HG02885 (cell line): ENCODE data around the gene SLC1A6.
"Not testable (repeated sequence)": the region's sequence is repeated elsewhere in the genome, so short reads cannot be mapped to it uniquely, and the experiment has no call there.

ENCODE experiments used
- ATAC-seq: cut with Tn5 transposase; IDR thresholded peaks from one replicate; pipeline ENCODE4 v1.9.1; 2021; ENCODE audit warnings: mild to moderate bottlenecking; ENCODE audit not compliant: unreplicated experiment, poor library complexity

Gene SLC1A6

DNA sequence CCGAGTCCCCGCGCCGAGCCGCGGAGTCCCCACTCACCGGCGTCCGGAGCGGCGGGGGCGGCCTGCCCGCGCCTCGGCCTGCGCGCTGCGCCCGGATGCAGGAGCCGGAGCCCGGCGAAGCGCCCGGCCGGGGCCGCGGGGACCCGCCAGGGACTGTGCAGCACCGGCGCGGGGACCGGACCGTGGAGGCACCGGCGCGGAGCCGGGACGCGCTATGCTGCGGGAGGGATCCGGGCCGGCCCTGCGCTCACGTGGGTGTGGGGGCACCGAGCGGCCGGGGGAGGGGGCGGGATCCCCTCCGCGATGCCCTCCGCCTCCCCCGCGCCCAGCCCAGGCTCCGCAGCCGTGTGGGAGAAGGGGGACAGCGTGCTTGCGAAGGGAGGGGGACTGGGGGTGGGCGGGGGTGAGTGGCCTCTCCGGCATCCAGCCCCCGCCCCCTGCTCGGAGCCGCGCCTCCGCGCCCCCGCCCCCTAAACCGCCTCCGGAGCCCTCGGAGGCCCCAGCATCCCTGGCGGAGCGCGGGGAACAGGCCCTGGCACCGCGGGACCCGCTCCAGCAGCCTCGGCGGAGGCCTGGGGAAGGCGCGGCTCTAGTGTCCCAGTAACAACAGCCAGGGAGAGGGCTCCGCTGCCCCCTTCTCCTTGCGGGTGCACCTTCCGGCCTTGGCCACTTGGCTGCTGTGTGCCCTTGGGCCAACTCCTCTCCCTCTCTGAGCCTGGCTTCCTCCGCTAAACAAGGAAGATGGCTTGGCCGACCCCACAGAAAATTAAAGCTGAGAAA lies at the start of gene SLC1A6:
TSS of gene SLC1A6 (minus strand) at position 389 of the 780 bp plus-strand sequence. CDS start 6,954 bp downstream, outside the sequence.
- ATAC-seq = no peak

DNA sequence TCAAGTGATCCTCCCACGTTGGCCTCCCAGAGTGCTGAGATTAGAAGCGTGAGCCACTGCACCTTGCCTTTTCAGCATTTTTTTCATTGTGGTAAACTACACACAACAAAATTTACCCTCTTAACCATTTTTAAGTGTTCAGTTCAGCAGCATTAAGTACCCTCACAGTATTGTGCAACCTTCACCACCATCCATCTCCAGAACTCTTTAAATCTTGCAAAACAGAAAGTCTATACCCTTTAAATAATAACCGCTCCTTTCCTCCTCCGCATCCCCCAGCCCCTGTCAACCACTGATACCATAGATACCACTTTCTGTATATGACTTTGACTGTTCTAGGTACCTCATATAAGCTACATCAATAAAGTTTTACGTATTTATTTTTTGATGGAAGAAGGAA lies 48.8 kb upstream of the SLC1A6 start:
- ATAC-seq = no peak

DNA sequence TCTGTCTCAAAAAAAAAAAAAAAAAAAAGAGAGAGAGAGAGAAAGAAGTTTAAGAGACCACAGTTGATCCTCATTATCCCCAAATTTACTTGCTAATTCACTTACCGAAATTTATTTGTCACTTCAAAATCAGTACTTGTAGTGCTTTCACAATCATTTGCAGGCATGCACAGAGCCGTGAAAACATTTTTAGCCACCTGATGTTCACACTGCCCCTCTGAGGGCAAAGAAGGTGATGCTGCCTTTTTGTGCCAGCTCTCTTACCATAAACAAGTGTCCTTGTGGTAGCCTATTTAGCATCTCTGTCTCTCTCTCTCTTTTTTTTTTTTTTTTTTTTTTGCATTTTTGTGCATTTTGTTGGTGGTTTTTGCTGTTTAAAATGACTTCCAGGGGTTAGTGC lies 45.6 kb upstream of the SLC1A6 start:
- no peak for ATAC-seq

DNA sequence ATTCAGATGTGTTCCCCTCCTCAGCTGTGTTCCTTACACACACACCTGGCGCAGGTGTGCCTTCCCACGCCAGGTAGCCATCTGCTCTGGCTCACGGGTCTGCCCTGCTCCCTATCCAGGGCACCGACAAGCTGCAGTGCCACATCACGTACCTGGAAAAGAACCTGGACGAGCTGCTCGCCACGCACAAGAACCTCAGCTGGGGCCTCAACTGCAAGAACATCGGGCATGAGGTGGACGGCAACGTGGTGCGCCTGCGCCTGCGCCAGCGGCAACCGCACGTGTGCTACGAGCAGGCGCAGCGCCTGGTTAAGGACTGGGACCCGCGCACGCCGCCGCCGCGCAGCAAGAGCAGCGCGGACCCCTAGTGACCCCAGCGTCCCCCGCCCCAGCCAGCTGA lies 43.1 kb upstream of the SLC1A6 start:
- ATAC-seq = no peak

DNA sequence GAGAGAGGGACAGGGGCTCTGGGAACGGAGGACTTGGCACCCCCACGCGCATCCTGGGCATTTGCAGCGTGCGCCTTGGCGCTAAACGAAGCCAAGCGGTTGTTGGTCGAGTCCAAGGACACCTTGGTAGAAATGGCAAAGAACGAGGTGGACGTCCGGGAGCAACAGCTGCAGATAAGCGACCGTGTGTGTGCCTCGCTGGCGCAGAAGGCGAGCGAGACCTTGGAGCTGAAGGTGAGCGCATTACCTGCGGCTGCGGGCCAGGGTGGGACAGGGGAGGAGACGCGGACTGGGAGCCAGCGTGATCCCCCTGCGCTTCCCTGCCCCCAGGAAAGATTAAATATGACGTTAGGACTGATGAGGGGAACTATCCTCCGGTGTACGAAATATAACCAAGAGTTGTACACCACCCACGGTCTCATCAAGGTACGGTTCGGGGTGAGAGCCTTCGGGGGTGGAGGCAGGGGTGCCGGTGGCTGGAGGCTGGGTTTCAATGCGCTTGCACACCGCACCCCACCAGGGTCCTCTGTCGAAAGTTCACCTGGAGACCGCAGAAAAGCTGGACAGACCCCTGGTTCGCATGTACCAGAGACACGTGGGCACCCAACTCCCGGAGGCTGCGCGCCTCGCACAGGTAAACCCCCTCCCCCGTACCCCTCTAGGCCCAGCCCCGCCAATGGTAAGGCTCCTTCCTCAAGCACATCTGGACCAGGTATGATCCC lies 41.8 kb upstream of the SLC1A6 start:
- ATAC-seq = no peak

DNA sequence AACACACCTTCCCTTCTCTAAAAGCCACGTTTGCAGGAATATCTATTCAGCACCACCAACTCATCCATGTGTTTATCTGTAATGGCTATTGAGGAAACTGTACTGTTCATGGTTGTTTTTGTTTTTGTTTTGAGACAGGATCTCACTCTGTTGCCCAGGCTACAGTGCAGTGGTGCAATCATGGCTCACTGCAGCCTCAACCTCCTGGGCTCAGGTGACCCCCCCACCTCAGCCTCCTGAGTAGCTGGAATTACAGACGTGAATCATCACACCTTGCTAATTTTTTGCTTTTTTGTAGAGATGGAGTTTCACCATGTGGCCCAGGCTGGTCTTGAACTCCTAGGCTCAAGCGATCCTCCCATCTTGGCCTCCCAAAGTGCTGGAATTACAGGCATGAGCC lies 39.2 kb upstream of the SLC1A6 start:
- not testable (repeated sequence) for ATAC-seq

DNA sequence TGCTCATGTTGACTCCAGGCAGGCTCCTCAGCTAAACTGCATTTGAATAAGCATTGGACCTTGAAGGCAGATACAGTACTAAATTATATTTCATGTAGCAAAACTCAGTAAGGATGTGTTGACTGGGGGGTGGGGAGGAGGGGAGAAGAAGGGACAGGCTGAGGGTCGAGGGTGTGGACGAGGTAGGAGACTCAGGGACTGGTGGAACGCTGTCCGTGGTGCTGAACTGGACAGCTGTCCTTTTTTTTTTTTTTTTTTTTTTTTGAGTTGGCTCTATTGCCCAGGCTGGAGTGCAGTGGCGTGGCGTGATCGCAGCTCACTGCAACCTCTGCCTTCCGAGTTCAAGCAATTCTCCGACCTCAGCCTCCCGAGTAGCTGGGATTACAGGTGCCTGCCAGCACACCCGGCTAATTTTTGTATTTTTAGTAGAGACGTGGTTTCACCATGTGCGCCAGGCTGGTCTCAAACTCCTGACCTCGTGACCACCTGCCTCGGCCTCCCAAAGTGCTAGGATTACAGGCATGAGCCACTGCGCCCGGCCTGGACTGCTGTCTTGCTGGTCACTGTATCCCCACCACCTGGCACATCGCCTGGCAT lies 36.4 kb upstream of the SLC1A6 start:
- ATAC-seq = no peak

DNA sequence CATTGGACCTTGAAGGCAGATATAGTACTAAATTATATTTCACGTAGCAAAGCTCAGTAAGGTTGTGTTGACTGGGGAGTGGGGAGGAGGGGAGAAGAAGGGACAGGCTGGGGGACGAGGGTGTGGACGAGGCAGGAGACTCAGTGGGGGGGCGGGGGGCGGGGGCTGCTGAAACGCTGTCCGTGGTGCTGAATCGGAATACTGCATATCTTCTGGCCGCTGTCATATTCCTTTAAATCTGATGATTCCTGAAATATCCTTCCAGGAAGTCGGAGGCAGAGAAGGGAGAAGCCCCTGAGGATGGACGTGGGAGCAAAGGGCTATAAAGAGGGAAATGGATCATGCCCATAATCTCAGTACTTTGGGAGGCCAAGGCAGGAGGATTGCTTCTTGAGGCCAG lies 34.9 kb upstream of the SLC1A6 start:
- ATAC-seq = no peak

DNA sequence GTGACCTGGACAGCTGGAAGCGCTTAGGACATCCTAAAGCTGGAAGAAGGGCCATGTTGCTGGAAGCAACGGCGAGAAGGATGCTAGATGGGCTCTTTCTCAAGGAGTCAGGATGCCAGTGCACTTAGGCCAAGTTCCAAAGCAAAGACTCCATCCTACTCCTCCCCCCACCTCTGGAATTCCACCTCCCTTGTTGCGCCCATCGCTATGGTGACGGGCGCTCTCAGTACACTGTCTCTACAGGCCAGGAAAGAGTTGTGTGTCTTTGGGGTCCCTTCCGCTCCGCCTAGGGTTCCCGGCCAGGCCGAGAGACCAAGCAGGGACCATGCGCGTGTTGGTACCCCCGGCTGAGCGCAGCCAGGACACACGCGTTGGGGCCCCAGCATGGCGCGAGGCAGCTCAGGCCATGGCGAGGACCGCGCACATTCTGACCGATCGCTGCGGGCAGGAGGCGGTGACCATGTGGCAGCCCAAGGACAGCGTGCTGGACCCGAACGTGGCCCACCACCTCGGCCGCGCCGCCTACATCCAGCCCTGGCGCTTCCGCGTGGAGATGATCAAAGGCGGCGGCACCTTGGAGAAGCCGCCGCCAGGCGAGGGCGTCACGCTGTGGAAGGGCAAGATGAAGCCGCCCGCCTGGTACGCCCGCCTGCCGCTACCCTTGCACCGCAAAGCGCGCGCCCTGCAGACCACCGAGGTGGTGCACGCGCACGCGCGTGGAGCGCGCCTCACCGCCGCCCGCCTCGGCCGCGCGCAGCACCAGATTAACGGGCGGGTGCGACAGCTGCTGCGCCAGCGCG lies 31.0 kb upstream of the SLC1A6 start:
- ATAC-seq = no peak

DNA sequence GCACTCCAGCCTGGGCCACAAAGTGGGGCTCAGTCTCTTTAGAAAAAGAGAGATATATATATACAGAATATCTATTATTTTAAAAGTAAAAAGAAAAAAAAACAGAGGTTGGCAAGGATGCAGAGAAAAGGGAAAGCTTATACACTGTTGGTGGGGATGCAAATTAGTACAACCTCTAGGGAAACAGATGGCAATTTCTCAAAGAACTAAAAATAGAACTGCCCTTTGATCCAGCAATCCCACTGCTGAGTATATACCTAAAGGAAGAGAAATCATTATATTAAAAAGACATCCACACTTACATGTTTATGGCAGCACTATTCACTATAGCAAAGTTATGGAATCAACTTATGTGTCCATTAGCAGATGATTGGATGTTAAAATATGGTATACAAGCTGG lies 28.6 kb upstream of the SLC1A6 start:
- ATAC-seq = no peak

DNA sequence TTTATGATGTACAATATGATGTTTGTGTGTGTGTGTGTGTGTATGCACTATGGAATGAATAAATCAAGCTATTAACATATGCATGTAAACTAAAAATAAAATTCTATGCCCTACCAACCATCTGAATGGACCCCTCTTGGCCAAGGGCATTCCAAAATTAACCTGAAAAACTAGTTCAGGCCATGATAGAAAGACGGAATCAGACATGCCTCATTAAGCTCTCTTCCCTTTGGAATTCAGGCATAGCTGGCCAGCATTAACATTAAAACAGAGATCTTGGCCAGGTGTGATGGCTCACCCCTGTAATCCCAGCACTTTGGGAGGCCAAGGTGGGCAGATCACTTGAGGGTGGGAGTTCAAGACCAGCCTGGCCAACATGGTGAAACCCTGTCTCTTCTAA lies 18.3 kb upstream of the SLC1A6 start:
- no peak for ATAC-seq

DNA sequence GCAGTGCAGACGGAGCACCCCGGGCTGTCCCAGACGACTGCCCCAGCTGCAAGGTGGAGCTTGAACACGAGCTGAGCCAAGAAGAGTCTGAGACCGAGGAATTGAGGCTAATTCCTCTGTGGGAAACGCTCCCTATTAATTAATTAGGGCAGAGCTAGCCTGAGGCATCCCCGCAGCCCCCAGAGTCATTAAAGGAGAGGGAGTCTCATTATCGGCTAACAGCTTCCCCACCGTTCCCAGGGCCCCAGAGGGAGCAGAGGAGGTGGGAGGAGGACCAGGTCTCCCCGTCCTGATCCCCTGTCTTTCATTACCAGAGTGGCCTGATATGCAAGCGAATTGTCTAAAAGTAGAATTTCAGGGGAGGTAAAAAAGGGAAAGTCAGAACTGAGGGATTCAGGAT lies 13.1 kb upstream of the SLC1A6 start:
- no peak for ATAC-seq

DNA sequence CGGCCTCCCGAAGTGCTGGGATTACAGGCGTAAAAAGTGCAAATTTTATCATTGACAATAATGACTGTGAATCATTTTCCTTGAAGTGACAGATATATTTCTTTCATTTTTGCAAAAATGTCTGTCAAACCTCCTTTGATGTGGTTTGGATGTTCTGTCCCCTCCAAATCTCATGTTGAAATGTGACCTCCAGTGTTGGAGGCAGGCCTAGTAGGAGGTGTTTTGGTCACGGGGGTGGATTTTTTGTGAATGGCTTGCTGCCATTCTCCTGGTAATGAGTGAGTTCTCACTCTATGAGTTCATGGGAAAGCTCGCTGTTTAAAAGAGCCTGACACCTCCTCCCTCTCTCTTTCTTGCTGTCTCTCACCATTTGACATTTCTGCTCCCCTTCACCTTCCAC lies 5.5 kb upstream of the SLC1A6 start:
- ATAC-seq = no peak

DNA sequence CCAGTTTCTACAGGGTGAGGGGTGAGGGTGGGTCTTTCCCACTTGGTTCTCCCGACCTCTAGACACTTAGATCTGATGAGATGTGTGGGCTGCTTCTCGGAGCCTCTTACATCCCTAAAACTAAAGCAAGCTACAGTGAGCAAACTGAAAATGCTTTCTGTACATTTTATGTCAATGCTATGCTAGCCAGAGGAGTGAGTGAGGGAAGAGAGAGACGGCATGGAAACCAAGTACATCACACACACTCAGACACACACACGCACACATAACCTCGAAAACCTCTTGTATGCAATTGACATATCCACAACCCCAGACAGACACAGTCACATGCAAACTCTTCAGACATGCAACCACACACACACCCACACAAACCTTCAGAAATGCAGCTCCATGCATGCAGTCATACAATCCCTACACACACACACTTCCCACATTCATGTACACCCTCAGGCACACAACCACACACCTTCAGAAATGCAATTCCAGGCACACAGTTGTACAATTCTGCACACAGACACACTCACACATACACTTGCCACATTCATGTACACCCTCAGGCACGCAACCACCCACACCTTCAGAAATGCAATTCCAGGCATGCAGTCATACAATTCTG lies 1.4 kb downstream of the SLC1A6 start:
- no peak for ATAC-seq

DNA sequence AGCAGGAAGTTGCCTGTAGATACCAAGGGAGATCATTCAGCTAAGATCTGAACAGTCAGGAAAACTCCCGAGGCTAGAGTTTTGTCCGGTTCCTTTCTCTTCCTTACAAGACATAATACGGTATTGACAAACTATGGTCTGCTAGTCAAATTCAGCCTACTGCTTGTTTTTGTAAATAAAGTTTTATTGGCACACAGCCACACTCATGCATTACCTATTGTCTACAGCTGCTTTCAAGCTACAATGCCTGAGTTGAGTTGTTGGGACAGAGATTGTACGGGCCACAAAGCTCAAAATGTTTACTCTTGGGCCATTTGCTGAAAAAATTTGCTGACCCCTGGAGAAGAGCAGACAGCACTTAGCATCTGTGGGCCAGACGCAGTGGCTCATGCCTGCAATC lies 2.5 kb downstream of the SLC1A6 start:
- no peak for ATAC-seq

DNA sequence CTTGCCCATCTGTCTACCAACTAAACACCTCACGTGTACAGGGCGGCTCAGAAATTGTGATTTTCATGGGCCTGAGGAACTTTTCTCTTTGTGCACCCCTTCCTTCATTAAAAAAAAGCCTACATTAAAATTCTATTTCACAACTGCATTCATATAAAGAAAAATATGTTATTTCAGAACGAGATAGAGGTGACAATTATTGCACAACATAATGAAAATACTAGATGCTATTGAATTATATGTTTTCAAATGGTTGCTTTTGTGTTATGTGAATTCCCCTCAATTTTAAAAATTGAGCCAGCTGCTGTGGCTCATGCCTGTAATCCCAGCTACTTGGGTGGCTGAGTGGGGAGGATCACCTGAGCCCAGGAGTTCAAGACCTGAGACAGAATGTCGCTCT lies 5.2 kb downstream of the SLC1A6 start:
- no peak for ATAC-seq

DNA sequence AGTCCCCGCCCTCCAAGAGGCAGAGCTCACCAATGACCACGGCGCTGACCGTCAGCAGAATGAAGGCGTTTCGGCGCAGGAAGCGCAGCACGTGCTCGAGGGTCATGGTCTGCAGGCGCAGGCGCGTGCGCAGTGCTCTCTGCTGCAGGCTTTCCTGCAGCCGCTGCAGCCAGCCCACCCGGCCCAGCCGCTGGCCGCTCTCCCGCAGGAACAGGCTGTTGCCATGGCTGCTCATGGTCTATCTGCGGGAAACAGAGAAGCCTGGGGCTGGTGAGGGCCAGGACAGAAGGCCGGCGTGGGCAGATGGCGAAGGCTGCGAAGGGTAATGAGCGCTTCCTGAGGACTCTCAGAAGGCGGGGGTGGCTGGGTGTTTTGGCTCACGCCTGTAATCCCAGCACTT lies 7.0 kb downstream of the SLC1A6 start:
- no peak for ATAC-seq

DNA sequence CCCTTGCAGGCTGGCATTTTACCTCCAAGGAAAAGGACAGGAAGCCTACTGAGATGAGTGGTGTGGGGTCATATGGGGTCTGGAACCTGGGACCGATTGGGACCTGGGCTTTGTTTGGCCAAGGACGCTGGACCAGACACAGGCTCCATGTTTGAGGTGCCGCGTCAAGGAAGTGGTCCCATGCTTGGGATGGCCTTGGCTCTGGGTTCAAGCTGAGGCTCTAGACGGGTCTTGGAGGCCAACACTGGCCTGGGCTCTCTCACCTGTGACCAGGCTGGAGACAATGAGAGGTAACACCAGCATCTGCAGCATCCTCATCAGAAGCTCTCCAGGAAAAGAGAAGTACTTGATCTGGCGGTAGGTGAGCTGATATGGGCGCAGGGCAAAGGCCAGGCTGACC lies 8.2 kb downstream of the SLC1A6 start:
- no peak for ATAC-seq

DNA sequence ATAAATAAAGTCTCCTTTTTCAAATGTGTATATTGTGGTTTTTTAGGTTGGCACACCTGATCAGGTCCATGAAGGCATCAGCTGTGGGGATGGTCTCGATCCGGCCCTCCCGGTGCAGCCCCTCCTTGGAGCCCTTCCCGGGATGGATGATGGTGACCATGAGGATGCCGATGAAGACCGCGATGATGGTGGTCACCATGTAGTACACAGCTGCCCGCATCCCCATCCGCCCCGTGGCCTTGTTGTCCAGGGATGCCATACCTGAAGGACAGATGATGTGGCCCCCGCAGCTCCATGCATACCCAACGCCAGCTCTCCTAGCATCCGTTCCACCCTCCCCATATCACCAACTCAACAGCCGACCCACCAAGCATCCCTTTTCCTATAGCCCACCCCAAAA lies 11.4 kb downstream of the SLC1A6 start:
- no peak for ATAC-seq

DNA sequence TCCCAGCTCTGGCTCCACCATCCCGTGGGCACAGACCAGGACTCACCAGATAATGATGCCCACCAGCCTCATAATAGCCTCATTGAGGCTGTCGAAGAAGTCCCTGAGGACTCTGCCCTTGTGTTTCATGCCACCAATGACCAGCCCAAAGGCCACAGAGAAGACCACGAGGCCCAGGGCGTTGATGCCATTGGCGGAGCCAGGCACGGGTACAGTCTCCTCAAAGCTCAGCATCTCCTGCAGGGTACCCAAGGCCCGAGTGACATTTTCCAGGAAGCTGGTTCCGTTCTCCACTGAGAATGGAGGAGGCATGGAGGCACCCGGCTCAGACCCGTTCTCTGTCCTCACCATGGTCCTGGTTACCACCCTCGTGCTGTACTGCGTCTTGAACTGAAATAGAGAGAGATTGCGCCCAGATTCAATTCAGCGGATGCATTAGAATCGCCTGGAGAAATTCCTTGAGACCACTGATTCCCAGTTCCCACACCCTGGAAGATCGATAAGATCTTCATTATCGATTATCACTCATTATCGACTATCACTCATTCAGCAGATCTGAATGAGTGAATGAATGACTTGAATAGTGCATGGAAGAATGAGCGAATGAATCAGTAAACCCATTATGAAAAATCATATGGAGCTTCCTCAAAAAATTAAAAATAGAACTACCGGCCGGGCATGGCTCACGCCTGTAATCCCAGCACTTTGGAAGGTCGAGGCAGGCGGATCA lies 17.5 kb downstream of the SLC1A6 start:
- ATAC-seq = no peak
